Dendritic cell treated with granulocyte-macrophage colony-stimulating factor and Interleukin-4, amounts not matched to agents 40 ng/mL and 50 ng/mL, for 4 days (primary cell): Measurements from ENCODE around the gene ITPKB.
"Not testable (repeated sequence)": the region's sequence is repeated elsewhere in the genome, so short reads cannot be mapped to it uniquely, and the experiment has no call there.

Experiments used
- H3K27ac Mint-ChIP-seq: one replicate; pipeline ENCODE4 v1.8.0; 2022; ENCODE audit warnings: mild to moderate bottlenecking, mixed read lengths
- H3K27me3 Mint-ChIP-seq: one replicate; pipeline ENCODE4 v1.8.0; 2022; ENCODE audit warnings: mild to moderate bottlenecking, mixed read lengths
- H3K36me3 Mint-ChIP-seq: one replicate; pipeline ENCODE4 v1.8.0; 2022; ENCODE audit warnings: low read depth, mixed read lengths
- H3K4me1 Mint-ChIP-seq: one replicate; pipeline ENCODE4 v1.8.0; 2022; ENCODE audit warnings: low read depth, mixed read lengths
- H3K4me3 Mint-ChIP-seq: one replicate; pipeline ENCODE4 v1.8.0; 2022; ENCODE audit warnings: mild to moderate bottlenecking, moderate library complexity, mixed read lengths
- H3K9me3 Mint-ChIP-seq: one replicate; pipeline ENCODE4 v1.8.0; 2022; ENCODE audit warnings: mixed read lengths
- intact Hi-C: fragments of 100-400 bp; cut with micrococcal nuclease; formaldehyde crosslinking; loops from one replicate; pipeline ENCODE4 v1.15.0; 2022

ITPKB gene

DNA sequence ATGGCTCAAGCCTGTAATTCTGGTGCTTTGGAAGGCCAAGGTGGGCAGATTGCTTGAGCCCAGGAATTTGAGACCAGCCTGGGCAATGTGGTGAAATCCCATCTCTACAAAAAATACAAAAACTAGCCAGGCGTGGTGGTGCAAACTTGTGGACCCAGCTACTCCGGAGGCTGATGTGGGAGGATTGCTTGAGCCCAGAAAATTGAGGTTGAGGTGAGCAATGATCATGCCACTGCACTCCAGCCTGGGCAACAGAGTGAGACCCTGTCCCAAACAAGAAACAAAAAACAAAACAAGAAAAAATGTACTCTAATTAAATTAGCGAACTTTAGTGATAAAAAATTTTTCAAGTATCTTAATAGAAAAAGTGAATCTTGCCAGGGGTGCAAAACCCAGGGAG, 28.1 kb upstream of the ITPKB start:
- peaks cover 44% of the 10 kb centered on the region for H3K27me3 Mint-ChIP-seq
- H3K27ac Mint-ChIP-seq, H3K4me1 Mint-ChIP-seq, H3K9me3 Mint-ChIP-seq, intact Hi-C loops, H3K4me3 Mint-ChIP-seq, H3K36me3 Mint-ChIP-seq: not testable (repeated sequence)

DNA sequence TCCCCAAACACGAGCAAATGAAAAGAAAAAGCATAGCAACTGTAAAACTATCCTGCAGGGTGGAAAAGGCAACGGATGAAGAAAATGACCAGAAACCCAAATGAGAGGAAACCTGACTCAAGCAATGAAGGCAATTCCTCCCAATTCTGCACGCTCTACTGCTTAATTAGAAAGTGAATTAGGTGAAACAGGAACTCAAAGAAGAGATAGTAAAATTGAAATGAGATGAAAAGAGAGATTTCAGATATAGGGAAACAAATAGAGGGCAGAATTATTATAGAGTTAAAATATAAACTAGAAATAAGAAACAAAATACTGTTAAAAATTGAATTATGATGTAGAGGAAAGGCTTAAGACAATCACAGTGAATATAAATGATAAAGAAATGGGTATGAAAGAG, 27.5 kb upstream of the ITPKB start:
- Mint-ChIP-seq H3K9me3 (no peaks in the 10 kb centered on the region), H3K4me3 (no peak overlapping the region), H3K4me1 (no peaks in the 10 kb centered on the region), H3K36me3 (no peaks in the 10 kb centered on the region), H3K27me3 (peaks cover 40% of the 10 kb centered on the region), H3K27ac (no peak overlapping the region)
- intact Hi-C loops = no loop called here

DNA sequence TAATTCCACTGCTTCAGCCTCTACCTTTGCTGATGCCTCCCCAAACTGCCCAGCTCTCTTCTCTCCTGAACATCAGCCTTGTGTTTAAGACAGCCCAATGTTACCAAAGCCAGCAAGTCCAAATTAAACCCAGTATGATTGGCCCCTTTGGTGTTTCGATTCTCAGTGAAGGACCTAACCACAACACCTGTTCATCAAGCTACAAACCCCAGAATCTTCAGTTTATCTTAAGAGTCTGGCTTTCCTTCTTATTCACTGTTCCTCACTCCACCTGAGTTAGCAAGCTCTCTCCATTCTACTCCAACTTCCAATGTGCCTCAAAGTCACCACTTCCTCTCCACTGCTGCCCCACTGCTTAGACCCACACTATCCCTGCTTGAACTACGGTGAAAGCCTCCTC, 25.5 kb upstream of the ITPKB start:
- Mint-ChIP-seq H3K27me3 (peaks cover 38% of the 10 kb centered on the region), H3K4me3 (no peak overlapping the region)
- intact Hi-C loops = no loop called here

DNA sequence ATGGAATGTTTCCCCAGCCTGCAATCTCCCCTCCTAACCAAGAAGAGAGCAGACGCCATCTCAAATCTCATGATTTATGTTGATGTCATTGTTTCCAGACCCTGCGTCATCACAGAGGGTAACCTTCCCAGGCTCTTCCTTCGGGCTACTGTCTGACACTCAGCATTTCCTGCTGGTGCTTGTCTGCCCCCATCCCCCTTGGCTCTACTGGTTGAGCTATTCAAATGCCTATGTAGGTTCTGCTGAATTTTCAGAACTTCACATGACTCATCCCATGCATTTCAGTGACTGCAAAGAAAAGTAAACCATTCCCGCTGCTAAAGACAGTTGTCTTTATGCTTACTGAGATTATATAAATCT, 24.8 kb upstream of the ITPKB start:
- intact Hi-C loops = no loop called here
- H3K4me3 Mint-ChIP-seq = no peak overlapping the region
- no peaks in the 10 kb centered on the region for H3K36me3 Mint-ChIP-seq
- no peak overlapping the region for H3K27ac Mint-ChIP-seq
- peaks cover 35% of the 10 kb centered on the region for H3K27me3 Mint-ChIP-seq
- H3K9me3 Mint-ChIP-seq = no peaks in the 10 kb centered on the region
- H3K4me1 Mint-ChIP-seq = no peaks in the 10 kb centered on the region

More for the DNA sequence above, 25.5 kb upstream of the ITPKB start:
- Mint-ChIP-seq H3K4me1 (no peaks in the 10 kb centered on the region), H3K36me3 (no peaks in the 10 kb centered on the region), H3K27ac (no peak overlapping the region), H3K9me3 (no peaks in the 10 kb centered on the region)

DNA sequence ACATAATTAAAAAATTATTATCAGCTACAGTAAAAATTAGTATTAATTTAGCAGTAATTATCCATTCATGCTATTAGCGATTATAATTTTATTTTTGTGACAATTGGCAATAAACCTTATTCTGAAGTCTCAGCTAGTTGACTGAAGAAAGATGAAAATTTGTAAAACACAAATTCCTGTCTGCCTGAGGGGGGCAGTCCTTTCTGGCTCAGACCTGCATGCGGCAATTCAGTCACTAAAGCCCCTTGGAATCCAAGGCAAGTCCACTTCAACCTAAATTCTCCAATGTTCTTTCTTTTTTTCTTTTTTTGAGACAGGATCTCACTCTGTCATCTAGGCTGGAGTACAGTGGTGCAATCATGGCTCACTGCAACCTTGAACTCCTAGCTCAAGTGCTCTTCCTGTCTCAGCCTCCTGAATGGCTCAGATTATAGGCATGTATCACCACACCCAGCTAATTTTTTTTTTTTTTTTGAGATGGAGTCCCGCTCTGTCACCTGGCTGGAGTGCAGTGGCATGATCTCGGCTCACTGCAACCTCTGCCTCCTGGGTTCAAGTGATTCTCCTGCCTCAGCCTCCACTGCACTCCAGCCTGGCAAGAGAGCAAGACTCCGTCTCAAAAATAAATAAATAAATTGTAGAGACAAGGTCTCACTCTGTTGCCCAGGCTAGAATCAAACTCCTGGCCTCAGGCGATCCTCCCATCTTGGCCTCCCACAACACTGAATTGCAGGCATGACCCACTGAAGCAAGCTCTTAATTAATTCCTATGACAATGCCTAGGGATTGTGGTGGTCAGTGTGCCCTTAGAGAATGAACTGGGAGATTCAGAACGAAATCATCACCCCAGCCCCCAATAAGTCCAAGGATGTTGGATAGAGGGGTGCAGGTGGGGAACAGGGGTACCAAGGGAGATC, 24.2 kb upstream of the ITPKB start:
- intact Hi-C loops = no loop called here
- Mint-ChIP-seq H3K4me1 (no peaks in the 10 kb centered on the region), H3K27ac (no peak overlapping the region), H3K4me3 (no peak overlapping the region), H3K36me3 (no peaks in the 10 kb centered on the region), H3K27me3 (peaks cover 35% of the 10 kb centered on the region), H3K9me3 (no peaks in the 10 kb centered on the region)

DNA sequence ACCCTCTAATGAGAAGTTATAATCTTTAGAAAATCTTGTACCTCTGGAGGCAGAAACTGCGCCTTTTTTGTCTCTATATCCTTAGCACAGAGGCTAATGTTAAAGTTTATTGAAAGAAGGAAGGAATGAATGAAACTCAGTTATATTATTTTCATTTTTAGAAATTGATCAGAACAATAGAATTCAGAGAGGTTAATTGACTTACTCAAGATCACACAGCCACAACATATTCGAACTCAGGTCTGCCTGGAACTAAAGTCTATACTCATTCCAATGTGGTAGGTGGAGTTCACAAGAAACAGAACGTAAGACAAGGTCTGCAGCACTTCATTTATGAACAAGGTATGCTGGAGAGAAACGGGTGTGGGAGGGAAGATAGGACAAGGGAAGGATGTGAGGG, 23.0 kb upstream of the ITPKB start:
- Mint-ChIP-seq H3K27me3 (peaks cover 35% of the 10 kb centered on the region), H3K4me3 (no peak overlapping the region), H3K9me3 (no peaks in the 10 kb centered on the region), H3K36me3 (no peaks in the 10 kb centered on the region), H3K27ac (no peak overlapping the region), H3K4me1 (no peaks in the 10 kb centered on the region)
- intact Hi-C loops = no loop called here

DNA sequence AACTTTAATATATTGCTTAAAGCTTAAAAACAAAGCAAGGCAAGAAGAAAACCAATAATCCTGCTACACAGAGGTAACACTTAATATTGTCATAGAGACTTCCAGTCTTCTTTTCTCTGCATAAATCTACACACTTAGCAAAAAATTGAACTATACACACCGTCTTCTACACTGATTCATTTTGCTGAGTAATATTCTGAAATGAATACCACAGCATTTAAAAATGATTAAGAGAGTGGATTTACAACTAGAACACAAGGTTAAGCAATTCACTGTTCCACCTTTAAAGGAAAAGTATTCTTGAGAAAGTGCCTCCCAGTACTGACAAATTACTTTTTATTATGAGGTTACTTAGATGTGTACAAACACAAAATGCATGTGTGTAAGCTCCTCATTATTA, 22.2 kb upstream of the ITPKB start:
- Mint-ChIP-seq H3K27me3 (peaks cover 32% of the 10 kb centered on the region), H3K4me3 (no peak overlapping the region), H3K9me3 (no peaks in the 10 kb centered on the region), H3K36me3 (no peaks in the 10 kb centered on the region), H3K27ac (no peak overlapping the region), H3K4me1 (no peaks in the 10 kb centered on the region)
- intact Hi-C loops = no loop called here

GRCh38 chr1:226754793-226755533, 15.9 kb upstream of the ITPKB start:
- no peak overlapping the region for H3K27ac Mint-ChIP-seq
- H3K9me3 Mint-ChIP-seq = no peaks in the 10 kb centered on the region
- H3K36me3 Mint-ChIP-seq = no peaks in the 10 kb centered on the region

DNA sequence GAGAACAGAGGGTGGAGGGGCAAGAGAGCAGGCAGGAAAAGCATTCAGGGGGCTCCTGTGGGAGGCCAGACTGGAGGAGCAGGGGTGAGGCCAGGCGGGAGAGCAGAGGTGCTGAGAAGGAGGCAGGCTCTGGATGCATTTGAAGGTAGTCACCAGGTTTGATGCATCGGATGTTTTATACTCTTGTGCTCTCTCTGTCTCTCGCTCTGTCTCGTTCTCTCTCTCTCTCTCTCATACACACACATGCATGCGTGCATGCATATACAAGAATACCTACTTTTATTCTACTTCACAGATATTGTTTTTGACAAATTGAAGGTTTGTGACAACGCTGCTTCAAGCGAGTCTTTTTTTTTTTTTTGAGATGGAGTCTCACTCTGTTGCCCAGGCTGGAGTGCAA, 15.0 kb upstream of the ITPKB start:
- Mint-ChIP-seq H3K27ac (no peak overlapping the region), H3K27me3 (peaks cover 4% of the 10 kb centered on the region), H3K9me3 (no peaks in the 10 kb centered on the region), H3K4me1 (no peaks in the 10 kb centered on the region), H3K36me3 (no peaks in the 10 kb centered on the region), H3K4me3 (no peak overlapping the region)
- intact Hi-C loops = no loop called here

More at GRCh38 chr1:226754793-226755533, 15.9 kb upstream of the ITPKB start:
- no peaks in the 10 kb centered on the region for H3K4me1 Mint-ChIP-seq
- no peak overlapping the region for H3K4me3 Mint-ChIP-seq
- intact Hi-C loops = no loop called here
- H3K27me3 Mint-ChIP-seq = peaks cover 6% of the 10 kb centered on the region

DNA sequence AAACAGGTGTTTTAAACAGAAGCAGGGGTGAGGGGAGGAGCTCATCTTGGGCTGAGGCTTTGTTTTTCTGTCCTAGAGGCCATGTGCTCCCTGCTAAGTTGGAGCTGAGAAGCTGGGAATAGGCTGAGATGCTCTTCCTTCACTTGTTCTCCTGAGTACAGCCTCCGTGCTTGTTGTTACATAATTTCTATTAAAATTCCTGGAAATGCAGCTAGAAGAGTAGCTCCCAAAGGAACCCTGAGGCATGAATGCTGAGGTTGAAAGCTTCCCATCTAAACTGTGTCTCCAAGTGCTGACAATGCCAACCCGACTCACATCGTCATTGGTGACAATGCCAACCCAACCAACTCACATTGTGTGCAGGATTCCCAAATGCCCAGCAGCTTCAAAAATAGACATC, 12.6 kb upstream of the ITPKB start:
- no peak overlapping the region for H3K4me3 Mint-ChIP-seq
- no peaks in the 10 kb centered on the region for H3K9me3 Mint-ChIP-seq
- H3K27me3 Mint-ChIP-seq = peaks cover 4% of the 10 kb centered on the region
- H3K27ac Mint-ChIP-seq = no peak overlapping the region
- intact Hi-C loops = no loop called here
- H3K36me3 Mint-ChIP-seq = no peaks in the 10 kb centered on the region
- H3K4me1 Mint-ChIP-seq = peaks cover 7% of the 10 kb centered on the region

- no peaks in the 10 kb centered on the region for H3K9me3 Mint-ChIP-seq
- intact Hi-C loops = no loop called here
- H3K4me1 Mint-ChIP-seq = peaks cover 7% of the 10 kb centered on the region
- peaks cover 4% of the 10 kb centered on the region for H3K27me3 Mint-ChIP-seq
- H3K36me3 Mint-ChIP-seq = no peaks in the 10 kb centered on the region
- H3K4me3 Mint-ChIP-seq = no peak overlapping the region
- no peak overlapping the region for H3K27ac Mint-ChIP-seq
These were observed 12.1 kb upstream of the ITPKB start for GRCh38 chr1:226751214-226751613.

DNA sequence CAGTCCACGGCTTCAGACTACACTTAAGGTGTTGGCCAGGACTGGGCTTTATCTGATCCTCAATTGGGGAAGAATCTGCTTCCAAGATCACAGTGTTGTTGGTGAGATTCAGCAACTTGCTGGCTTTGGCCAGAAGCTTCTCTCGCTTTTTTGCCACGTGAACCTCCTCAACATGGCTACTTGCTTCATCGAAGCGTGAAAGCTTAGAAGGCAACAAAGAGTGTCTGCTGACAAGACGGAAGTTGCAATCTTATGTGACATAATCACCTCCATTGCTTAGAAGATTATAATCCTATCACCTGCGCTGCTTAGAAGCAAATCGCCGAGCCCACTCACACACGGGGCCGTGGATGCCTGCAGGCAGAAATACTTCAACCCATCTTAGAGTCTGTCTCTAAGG, 10.4 kb upstream of the ITPKB start:
- H3K4me1 Mint-ChIP-seq = peaks cover 7% of the 10 kb centered on the region
- no peak overlapping the region for H3K27ac Mint-ChIP-seq
- intact Hi-C loops = no loop called here
- H3K9me3 Mint-ChIP-seq = no peaks in the 10 kb centered on the region
- no peaks in the 10 kb centered on the region for H3K36me3 Mint-ChIP-seq
- H3K4me3 Mint-ChIP-seq = no peak overlapping the region
- H3K27me3 Mint-ChIP-seq = peaks cover 4% of the 10 kb centered on the region

GRCh38 chr1:226748306-226748705, 9.2 kb upstream of the ITPKB start:
- no peaks in the 10 kb centered on the region for H3K9me3 Mint-ChIP-seq
- H3K27ac Mint-ChIP-seq = no peak overlapping the region
- intact Hi-C loops = no loop called here
- H3K36me3 Mint-ChIP-seq = no peaks in the 10 kb centered on the region
- no peak overlapping the region for H3K4me3 Mint-ChIP-seq
- no peaks in the 10 kb centered on the region for H3K27me3 Mint-ChIP-seq
- H3K4me1 Mint-ChIP-seq = peaks cover 7% of the 10 kb centered on the region

GRCh38 chr1:226747519-226748263, 8.6 kb upstream of the ITPKB start:
- intact Hi-C loops, H3K36me3 Mint-ChIP-seq, H3K4me1 Mint-ChIP-seq, H3K27me3 Mint-ChIP-seq, H3K27ac Mint-ChIP-seq, H3K4me3 Mint-ChIP-seq, H3K9me3 Mint-ChIP-seq: not testable (repeated sequence)
